ENCODE results near the gene DUOXA1. TPM values are rescaled to one million over a fixed set of nuclear protein-coding genes. Genes with fewer than 3 reads are reported as not detected.

The DUOXA1 gene
- total RNA-seq, 1 donor from 2014 or later: 6.6 TPM

GRCh38 chr15:45130291-45131000 lies 767 bp upstream of the DUOXA1 start:
- Mint-ChIP-seq H3K27ac (no peak overlapping the region), H3K9me3 (no peaks in the 10 kb centered on the region), H3K4me3 (peak overlapping the region; percentile 48), H3K27me3 (ENCODE audit: low read depth) (peaks cover 93% of the 10 kb centered on the region), H3K4me1 (peaks cover 19% of the 10 kb centered on the region), H3K36me3 (no peaks in the 10 kb centered on the region)
- TF ChIP-seq, protein P1, sequence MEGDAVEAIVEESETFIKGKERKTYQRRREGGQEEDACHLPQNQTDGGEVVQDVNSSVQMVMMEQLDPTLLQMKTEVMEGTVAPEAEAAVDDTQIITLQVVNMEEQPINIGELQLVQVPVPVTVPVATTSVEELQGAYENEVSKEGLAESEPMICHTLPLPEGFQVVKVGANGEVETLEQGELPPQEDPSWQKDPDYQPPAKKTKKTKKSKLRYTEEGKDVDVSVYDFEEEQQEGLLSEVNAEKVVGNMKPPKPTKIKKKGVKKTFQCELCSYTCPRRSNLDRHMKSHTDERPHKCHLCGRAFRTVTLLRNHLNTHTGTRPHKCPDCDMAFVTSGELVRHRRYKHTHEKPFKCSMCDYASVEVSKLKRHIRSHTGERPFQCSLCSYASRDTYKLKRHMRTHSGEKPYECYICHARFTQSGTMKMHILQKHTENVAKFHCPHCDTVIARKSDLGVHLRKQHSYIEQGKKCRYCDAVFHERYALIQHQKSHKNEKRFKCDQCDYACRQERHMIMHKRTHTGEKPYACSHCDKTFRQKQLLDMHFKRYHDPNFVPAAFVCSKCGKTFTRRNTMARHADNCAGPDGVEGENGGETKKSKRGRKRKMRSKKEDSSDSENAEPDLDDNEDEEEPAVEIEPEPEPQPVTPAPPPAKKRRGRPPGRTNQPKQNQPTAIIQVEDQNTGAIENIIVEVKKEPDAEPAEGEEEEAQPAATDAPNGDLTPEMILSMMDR (IDR thresholded peaks at IDR 0.05; ENCODE audit: unreplicated experiment): no peak
- no peak for DNase-seq (ENCODE audit: low spot score in 2 of 2, unreplicated experiment in 2 of 2)

- TF ChIP-seq, protein P1 (IDR thresholded peaks at IDR 0.05; ENCODE audit: unreplicated experiment): no peak
- DNase-seq (ENCODE audit: low spot score in 2 of 2, unreplicated experiment in 2 of 2): no peak
- Mint-ChIP-seq H3K9me3 (no peaks in the 10 kb centered on the region), H3K27ac (no peak overlapping the region), H3K4me3 (peak overlapping the region; percentile 58), H3K36me3 (no peaks in the 10 kb centered on the region), H3K27me3 (ENCODE audit: low read depth) (peaks cover 94% of the 10 kb centered on the region), H3K4me1 (peaks cover 14% of the 10 kb centered on the region)
Measured at GRCh38 chr15:45128971-45129639, 574 bp downstream of the DUOXA1 start.

GRCh38 chr15:45126535-45127158 lies 3.0 kb downstream of the DUOXA1 start:
- no peaks in the 10 kb centered on the region for H3K36me3 Mint-ChIP-seq
- no peak overlapping the region for H3K27ac Mint-ChIP-seq
- H3K4me3 Mint-ChIP-seq: no peak overlapping the region
- H3K4me1 Mint-ChIP-seq: peaks cover 14% of the 10 kb centered on the region
- H3K27me3 Mint-ChIP-seq (ENCODE audit: low read depth): peaks cover 87% of the 10 kb centered on the region
- DNase-seq (ENCODE audit: low spot score in 2 of 2, unreplicated experiment in 2 of 2): no peak
- TF ChIP-seq, protein P1 (IDR thresholded peaks at IDR 0.05; ENCODE audit: unreplicated experiment): peak; percentile 27
- H3K9me3 Mint-ChIP-seq: no peaks in the 10 kb centered on the region

- Mint-ChIP-seq H3K4me3 (no peak overlapping the region), H3K27ac (no peak overlapping the region), H3K36me3 (no peaks in the 10 kb centered on the region), H3K27me3 (ENCODE audit: low read depth) (peaks cover 74% of the 10 kb centered on the region), H3K9me3 (no peaks in the 10 kb centered on the region), H3K4me1 (peaks cover 7% of the 10 kb centered on the region)
- TF ChIP-seq, protein P1 (IDR thresholded peaks at IDR 0.05; ENCODE audit: unreplicated experiment): no peak
- no peak for DNase-seq (ENCODE audit: low spot score in 2 of 2, unreplicated experiment in 2 of 2)
Measured at GRCh38 chr15:45123397-45123796, 6.3 kb downstream of the DUOXA1 start.

DNA sequence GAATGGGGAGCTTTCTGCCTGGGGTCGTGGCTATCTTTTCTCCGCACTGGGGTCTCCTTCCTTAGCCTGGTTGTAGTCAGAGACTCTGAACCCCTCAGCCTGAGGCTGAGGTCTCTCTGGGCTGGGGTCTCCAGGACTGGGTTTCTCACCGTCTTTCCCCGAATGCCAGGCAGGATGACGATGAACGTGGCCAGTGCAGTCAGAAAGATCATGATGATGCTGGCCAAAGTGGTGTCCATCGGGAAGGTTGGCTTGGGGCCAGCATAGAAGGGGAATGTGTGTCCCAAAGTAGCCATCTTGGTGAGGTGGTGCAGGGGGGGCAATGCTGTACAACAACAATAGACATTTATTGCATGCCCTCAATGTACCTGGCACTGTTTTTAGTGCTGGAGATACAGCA lies 7.0 kb downstream of the DUOXA1 start:
- TF ChIP-seq, protein P1 (IDR thresholded peaks at IDR 0.05; ENCODE audit: unreplicated experiment): no peak
- H3K4me1 Mint-ChIP-seq: peaks cover 7% of the 10 kb centered on the region
- no peaks in the 10 kb centered on the region for H3K36me3 Mint-ChIP-seq
- H3K4me3 Mint-ChIP-seq: no peak overlapping the region
- H3K27ac Mint-ChIP-seq: no peak overlapping the region
- H3K27me3 Mint-ChIP-seq (ENCODE audit: low read depth): peaks cover 73% of the 10 kb centered on the region
- no peaks in the 10 kb centered on the region for H3K9me3 Mint-ChIP-seq
- DNase-seq (ENCODE audit: low spot score in 2 of 2, unreplicated experiment in 2 of 2): no peak

Data from mesothelial cell of epicardium (in vitro differentiated cells).